K562 (cell line): Measurements from ENCODE around the gene MPST. TPM values are rescaled to one million over a fixed set of nuclear protein-coding genes. Genes with fewer than 3 reads are reported as not detected.

Source experiments
- HMG20B ChIP-seq: fragments of 250-450 bp; sonication (Bioruptor Pico); IDR thresholded peaks from 2 replicates; pipeline ENCODE4 v1.5.0; 2021; ENCODE audit warnings: mild to moderate bottlenecking
- RBFOX2 ChIP-seq: fragments of 200-400 bp; formaldehyde crosslinking; IDR thresholded peaks from 2 replicates; pipeline ENCODE4 v1.6.1; 2017; ENCODE audit warnings: low read depth, mild to moderate bottlenecking, low read length, moderate library complexity
- SAFB ChIP-seq: fragments of 200-400 bp; formaldehyde crosslinking; IDR thresholded peaks from 2 replicates; pipeline ENCODE4 v1.6.1; 2017; ENCODE audit warnings: low read depth, low read length, borderline replicate concordance
- polyA plus RNA-seq, 8 experiments: library from polyadenylated mRNA; depleted of rRNA in 4 of 8; stranded (reverse) in 5 of 8; unstranded in 3 of 8; fragments of >200 nt; fragmentation: Nextera tagmentation in 2 of 8; fragmentation: Illumina TruSeq in 1 of 8; extraction: Ambion mirVana in 2 of 8; extraction: Trizol in 1 of 8; gene quantifications; 2 replicates each; pipeline versions ENCODE4 v1.2.1 to v1.2.3, GENCODE V29; 2011 to 2014; ENCODE audit warnings: inconsistent platforms in 1 of 8, missing spikeins in 1 of 8
- total RNA-seq, 7 experiments: library from RNA; depleted of rRNA in 6 of 7; stranded (reverse); fragments of >200 nt in 6 of 7; fragmentation: Illumina TruSeq in 2 of 7; extraction: Trizol in 2 of 7; gene quantifications; 2 replicates each; pipeline versions ENCODE4 v1.2.1 to v1.2.3, GENCODE V29; 2011 to 2021; ENCODE audit warnings: low replicate concordance in 1 of 7
- TF ChIP-seq, protein P1 (sequence below): fragments of 250-450 bp; sonication (Bioruptor Pico); IDR thresholded peaks from 2 replicates; pipeline ENCODE4 v1.4.0; 2020; ENCODE audit warnings: borderline replicate concordance
- TF ChIP-seq, protein P2 (sequence below): fragments of 450-650 bp; IDR thresholded peaks from 2 replicates; pipeline ENCODE4 v1.7.1; 2018; ENCODE audit warnings: mild to moderate bottlenecking, low read depth; ENCODE audit not compliant: partially characterized antibody
- TF ChIP-seq, protein P3 (sequence below), 2 experiments: fragments of 450-650 bp in 1 of 2; IDR thresholded peaks; 2 replicates each; pipeline ENCODE4 v1.6.1; 2011 to 2017; ENCODE audit warnings: low read depth in 2 of 2, antibody characterized with exemption in 1 of 2, borderline replicate concordance in 1 of 2, low read length in 1 of 2, mild to moderate bottlenecking in 1 of 2, mixed read lengths in 1 of 2; ENCODE audit not compliant: control insufficient read depth in 1 of 2
- TF ChIP-seq, protein P4 (sequence below): fragments of 450-650 bp; IDR thresholded peaks from 2 replicates; pipeline ENCODE4 v1.6.1; 2016; ENCODE audit warnings: low read depth, mild to moderate bottlenecking, moderate library complexity

The MPST gene
- total and polyA plus RNA-seq, 9 of the 15 experiments (the other 6 are each of a cell fraction or from before 2014, with no cell fraction given), result 0.65 to 104 (median 24.3) TPM

DNA sequence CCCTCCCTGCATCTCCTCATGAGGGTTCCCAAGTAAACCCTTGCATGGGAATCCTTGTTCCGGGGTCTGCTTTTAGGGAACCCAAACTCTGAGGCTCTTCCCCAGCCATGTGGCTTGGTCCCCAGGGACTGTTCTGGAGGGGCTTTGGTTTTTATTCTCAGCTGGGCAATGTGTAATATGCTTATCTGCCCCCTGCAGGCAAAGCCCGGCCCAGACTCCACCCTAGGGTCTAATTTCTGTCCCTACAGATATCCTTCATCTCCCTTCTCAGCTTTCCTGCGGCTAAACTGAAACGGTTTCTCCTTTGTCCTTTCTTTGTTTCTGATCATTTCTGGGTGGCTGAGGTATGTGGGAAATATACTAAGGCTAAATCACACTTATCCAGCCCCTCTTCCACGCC is 37.4 kb upstream of the MPST start (continued):
- TF ChIP-seq RBFOX2 (no peak), SAFB (no peak), HMG20B (CRISPR knock-in tag) (no peak)
- TF ChIP-seq, protein P1, sequence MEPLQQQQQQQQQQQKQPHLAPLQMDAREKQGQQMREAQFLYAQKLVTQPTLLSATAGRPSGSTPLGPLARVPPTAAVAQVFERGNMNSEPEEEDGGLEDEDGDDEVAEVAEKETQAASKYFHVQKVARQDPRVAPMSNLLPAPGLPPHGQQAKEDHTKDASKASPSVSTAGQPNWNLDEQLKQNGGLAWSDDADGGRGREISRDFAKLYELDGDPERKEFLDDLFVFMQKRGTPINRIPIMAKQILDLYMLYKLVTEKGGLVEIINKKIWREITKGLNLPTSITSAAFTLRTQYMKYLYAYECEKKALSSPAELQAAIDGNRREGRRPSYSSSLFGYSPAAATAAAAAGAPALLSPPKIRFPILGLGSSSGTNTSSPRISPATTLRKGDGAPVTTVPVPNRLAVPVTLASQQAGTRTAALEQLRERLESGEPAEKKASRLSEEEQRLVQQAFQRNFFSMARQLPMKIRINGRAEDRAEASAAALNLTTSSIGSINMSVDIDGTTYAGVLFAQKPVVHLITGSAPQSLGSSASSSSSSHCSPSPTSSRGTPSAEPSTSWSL (CRISPR knock-in tag), result no peak
- TF ChIP-seq, protein P2, sequence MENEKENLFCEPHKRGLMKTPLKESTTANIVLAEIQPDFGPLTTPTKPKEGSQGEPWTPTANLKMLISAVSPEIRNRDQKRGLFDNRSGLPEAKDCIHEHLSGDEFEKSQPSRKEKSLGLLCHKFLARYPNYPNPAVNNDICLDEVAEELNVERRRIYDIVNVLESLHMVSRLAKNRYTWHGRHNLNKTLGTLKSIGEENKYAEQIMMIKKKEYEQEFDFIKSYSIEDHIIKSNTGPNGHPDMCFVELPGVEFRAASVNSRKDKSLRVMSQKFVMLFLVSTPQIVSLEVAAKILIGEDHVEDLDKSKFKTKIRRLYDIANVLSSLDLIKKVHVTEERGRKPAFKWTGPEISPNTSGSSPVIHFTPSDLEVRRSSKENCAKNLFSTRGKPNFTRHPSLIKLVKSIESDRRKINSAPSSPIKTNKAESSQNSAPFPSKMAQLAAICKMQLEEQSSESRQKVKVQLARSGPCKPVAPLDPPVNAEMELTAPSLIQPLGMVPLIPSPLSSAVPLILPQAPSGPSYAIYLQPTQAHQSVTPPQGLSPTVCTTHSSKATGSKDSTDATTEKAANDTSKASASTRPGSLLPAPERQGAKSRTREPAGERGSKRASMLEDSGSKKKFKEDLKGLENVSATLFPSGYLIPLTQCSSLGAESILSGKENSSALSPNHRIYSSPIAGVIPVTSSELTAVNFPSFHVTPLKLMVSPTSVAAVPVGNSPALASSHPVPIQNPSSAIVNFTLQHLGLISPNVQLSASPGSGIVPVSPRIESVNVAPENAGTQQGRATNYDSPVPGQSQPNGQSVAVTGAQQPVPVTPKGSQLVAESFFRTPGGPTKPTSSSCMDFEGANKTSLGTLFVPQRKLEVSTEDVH, result no peak
- TF ChIP-seq, protein P3, sequence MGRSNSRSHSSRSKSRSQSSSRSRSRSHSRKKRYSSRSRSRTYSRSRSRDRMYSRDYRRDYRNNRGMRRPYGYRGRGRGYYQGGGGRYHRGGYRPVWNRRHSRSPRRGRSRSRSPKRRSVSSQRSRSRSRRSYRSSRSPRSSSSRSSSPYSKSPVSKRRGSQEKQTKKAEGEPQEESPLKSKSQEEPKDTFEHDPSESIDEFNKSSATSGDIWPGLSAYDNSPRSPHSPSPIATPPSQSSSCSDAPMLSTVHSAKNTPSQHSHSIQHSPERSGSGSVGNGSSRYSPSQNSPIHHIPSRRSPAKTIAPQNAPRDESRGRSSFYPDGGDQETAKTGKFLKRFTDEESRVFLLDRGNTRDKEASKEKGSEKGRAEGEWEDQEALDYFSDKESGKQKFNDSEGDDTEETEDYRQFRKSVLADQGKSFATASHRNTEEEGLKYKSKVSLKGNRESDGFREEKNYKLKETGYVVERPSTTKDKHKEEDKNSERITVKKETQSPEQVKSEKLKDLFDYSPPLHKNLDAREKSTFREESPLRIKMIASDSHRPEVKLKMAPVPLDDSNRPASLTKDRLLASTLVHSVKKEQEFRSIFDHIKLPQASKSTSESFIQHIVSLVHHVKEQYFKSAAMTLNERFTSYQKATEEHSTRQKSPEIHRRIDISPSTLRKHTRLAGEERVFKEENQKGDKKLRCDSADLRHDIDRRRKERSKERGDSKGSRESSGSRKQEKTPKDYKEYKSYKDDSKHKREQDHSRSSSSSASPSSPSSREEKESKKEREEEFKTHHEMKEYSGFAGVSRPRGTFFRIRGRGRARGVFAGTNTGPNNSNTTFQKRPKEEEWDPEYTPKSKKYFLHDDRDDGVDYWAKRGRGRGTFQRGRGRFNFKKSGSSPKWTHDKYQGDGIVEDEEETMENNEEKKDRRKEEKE (IDR thresholded peaks at IDR 0.05; ENCODE audit: borderline replicate concordance in 1 of 2, control insufficient read depth in 1 of 2, low read depth in 2 of 2, low read length in 1 of 2), result no peak
- TF ChIP-seq, protein P4, sequence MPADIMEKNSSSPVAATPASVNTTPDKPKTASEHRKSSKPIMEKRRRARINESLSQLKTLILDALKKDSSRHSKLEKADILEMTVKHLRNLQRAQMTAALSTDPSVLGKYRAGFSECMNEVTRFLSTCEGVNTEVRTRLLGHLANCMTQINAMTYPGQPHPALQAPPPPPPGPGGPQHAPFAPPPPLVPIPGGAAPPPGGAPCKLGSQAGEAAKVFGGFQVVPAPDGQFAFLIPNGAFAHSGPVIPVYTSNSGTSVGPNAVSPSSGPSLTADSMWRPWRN, result no peak
